ENCODE results near the gene CYP21A2. TPM values are rescaled to one million over a fixed set of nuclear protein-coding genes. Genes with fewer than 3 reads are reported as not detected.

Gene CYP21A2
- total RNA-seq, 4 donors from 2014 or later = 4.1 TPM; not detected in 3

DNA sequence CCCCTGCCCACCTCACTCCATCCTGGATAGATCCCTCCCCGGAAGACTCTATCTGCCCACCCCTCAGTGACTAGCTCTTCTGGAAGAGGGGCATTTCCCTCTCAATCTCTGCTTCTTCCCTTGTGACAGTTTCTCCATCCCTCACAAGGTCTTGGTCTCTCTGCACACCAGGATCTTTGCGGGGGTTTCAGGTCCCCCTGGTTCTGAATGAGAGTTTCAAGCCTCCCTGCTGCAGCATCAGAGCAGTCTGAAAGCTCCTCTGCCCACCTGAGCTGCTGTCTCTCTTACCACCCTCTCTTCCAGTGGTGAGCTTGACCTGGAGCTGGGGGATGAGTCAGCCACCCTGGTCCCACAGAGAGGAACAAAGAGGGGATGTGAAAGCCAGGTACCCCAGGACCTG lies 46.6 kb downstream of the CYP21A2 start:
- peaks cover 22 to 27% of the 10 kb centered on the region in 2 donors for H3K4me1 ChIP-seq

GRCh38 chr6:32085759-32086459 lies 47.7 kb downstream of the CYP21A2 start:
- Histone ChIP-seq H3K4me1 (peaks cover 21 to 27% of the 10 kb centered on the region in 2 donors), H3K27me3 (no peaks in the 10 kb centered on the region), H3K27ac (peak overlapping the region; percentile 92 to 96), H3K9me3 (no peaks in the 10 kb centered on the region), H3K4me3 (no peak overlapping the region), H3K36me3 (no peaks in the 10 kb centered on the region)
- intact Hi-C loops (cut with DNase I; ENCODE audit: low total_unique reads) = no loop called here
- TF ChIP-seq CTCF (IDR thresholded peaks at IDR 0.05) (no peak), POLR2A (IDR thresholded peaks at IDR 0.05) (no peak)
- DNase-seq = peak in 1 of 2 donors; percentile 23

More for the DNA sequence above, 46.6 kb downstream of the CYP21A2 start:
- H3K27ac ChIP-seq = peak overlapping the region; percentile 92 to 96
- H3K27me3 ChIP-seq = no peaks in the 10 kb centered on the region
- TF ChIP-seq POLR2A (IDR thresholded peaks at IDR 0.05) = no peak
- no peaks in the 10 kb centered on the region for H3K9me3 ChIP-seq
- intact Hi-C loops (cut with DNase I; ENCODE audit: low total_unique reads) = no loop called here
- H3K36me3 ChIP-seq = no peaks in the 10 kb centered on the region
- no peak overlapping the region for H3K4me3 ChIP-seq
- no peak for DNase-seq

DNA sequence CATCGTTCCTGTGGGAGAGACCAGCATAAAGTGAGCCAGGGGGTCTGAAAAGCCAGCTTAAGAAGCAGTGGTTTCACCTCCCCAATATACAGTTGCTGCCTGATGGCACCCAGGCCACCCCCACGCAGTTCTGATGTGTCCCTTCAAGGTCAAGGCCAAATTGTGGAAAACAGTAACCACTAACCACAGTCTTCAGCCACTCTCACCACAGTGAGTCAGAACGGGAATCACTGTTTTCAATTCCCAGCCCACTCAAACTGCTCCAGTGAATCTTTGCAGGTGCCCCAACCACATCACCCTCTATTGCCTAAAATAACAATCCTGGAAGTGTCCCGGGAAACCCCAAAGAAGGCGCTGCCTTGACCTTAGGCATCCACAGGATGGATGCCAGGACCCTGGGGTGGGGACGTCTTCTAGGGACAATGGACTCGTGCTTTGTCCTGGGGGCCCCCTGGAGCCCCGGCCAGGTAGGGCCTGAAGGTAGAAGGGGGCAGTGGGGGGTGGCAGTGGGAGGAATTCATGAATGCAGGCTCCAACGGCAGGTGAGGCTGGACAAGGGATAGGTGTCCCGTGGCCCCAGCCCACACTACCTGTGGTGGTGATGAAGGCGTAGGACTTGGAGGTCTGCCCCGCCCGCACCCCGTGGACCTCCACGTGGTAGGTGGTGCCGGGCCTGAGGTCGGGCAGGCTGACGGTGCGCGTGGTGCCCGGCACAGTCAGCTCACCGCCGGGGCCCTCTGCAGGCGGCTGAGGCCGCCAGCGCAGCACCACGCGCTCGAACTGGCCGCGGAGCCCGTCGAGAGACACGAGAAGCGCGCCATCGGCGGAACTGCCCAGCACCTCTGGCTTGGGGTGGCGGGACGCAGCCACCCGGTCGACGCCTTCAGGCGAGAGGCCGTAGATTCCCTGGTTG lies 48.7 kb downstream of the CYP21A2 start:
- intact Hi-C loops (cut with DNase I; ENCODE audit: low total_unique reads) = no loop called here
- DNase-seq = peak in 1 of 2 donors; percentile 56
- peak overlapping the region; percentile 92 to 96 for H3K27ac ChIP-seq

GRCh38 chr6:32087574-32088486 lies 49.6 kb downstream of the CYP21A2 start:
- Histone ChIP-seq H3K9me3 (no peaks in the 10 kb centered on the region), H3K36me3 (no peaks in the 10 kb centered on the region), H3K27me3 (no peaks in the 10 kb centered on the region), H3K4me3 (peak overlapping the region in 1 of 2 donors; percentile 9), H3K4me1 (peaks cover 19 to 22% of the 10 kb centered on the region in 2 donors), H3K27ac (peak overlapping the region; percentile 92 to 96)
- peak; percentile 95 for DNase-seq
- TF ChIP-seq POLR2A (IDR thresholded peaks at IDR 0.05) = peak in 1 of 2 donors; percentile 2
- peak; percentile 80 to 92 (median 88) for TF ChIP-seq CTCF (IDR thresholded peaks at IDR 0.05)
- intact Hi-C loops (cut with DNase I; ENCODE audit: low total_unique reads) = no loop called here

More for the DNA sequence above, 48.7 kb downstream of the CYP21A2 start:
- peaks cover 18 to 27% of the 10 kb centered on the region in 2 donors for H3K4me1 ChIP-seq
- no peaks in the 10 kb centered on the region for H3K36me3 ChIP-seq
- H3K4me3 ChIP-seq = peak overlapping the region in 1 of 2 donors; percentile 9
- no peaks in the 10 kb centered on the region for H3K27me3 ChIP-seq
- H3K9me3 ChIP-seq = no peaks in the 10 kb centered on the region
- TF ChIP-seq CTCF (IDR thresholded peaks at IDR 0.05) (peak in 1 of 4 experiments; percentile 6), POLR2A (IDR thresholded peaks at IDR 0.05) (no peak)

DNA sequence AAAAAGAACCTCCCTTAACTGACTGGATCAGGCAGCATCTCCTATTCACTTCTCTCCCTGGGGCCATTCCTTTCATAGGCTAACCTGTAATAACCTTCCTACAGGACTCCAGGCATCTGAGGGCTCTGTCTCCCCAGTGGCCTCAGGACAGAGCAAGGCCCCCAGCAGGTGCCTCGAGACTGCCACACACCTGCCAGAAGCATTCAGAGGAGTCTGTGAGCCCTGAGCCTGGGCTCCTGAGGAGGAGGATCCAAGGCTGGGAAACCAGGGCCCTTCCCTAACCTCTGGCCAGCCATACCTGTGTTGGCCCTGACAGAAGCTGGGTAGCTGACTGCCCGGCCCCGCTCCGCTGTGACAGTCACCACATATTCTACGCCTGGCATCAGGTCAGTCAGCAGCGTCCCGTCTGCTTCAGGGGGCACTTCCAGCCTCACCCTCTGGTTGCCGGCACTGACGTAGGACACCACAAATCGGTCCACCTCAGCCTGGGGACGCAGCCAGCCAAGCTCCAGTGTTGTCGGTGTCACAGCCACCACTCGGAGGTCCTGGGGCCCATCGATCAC lies 50.4 kb downstream of the CYP21A2 start:
- intact Hi-C loops (cut with DNase I; ENCODE audit: low total_unique reads) = no loop called here
- Histone ChIP-seq H3K36me3 (no peaks in the 10 kb centered on the region), H3K4me1 (peaks cover 19 to 22% of the 10 kb centered on the region in 2 donors), H3K27me3 (no peaks in the 10 kb centered on the region), H3K9me3 (no peaks in the 10 kb centered on the region), H3K4me3 (no peak overlapping the region), H3K27ac (peak overlapping the region; percentile 92 to 96)
- DNase-seq = peak in 1 of 2 donors; percentile 28
- no peak for TF ChIP-seq CTCF (IDR thresholded peaks at IDR 0.05)
- TF ChIP-seq POLR2A (IDR thresholded peaks at IDR 0.05) = no peak
